ENCODE results near the gene SLC25A53. TPM values are rescaled to one million over a fixed set of nuclear protein-coding genes. Genes with fewer than 3 reads are reported as not detected.
A peak's percentile ranks its signal among the peaks of the same experiment; 100 is the strongest.

SLC25A53 gene
- total and polyA plus RNA-seq, 2 of the 13 experiments (the other 11 are each of a cell fraction or from before 2014, with no cell fraction given) = 3.4 to 4.5 TPM

- TF ChIP-seq, protein P1, sequence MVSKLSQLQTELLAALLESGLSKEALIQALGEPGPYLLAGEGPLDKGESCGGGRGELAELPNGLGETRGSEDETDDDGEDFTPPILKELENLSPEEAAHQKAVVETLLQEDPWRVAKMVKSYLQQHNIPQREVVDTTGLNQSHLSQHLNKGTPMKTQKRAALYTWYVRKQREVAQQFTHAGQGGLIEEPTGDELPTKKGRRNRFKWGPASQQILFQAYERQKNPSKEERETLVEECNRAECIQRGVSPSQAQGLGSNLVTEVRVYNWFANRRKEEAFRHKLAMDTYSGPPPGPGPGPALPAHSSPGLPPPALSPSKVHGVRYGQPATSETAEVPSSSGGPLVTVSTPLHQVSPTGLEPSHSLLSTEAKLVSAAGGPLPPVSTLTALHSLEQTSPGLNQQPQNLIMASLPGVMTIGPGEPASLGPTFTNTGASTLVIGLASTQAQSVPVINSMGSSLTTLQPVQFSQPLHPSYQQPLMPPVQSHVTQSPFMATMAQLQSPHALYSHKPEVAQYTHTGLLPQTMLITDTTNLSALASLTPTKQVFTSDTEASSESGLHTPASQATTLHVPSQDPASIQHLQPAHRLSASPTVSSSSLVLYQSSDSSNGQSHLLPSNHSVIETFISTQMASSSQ (IDR thresholded peaks at IDR 0.05; ENCODE audit: low read depth) = no peak
- TF ChIP-seq, protein P1 (CRISPR knock-in tag; IDR thresholded peaks at IDR 0.05; ENCODE audit: borderline replicate concordance) = no peak
- TF ChIP-seq TBP (CRISPR knock-in tag; IDR thresholded peaks at IDR 0.05) = no peak
- no peak for TF ChIP-seq ELF4 (CRISPR knock-in tag; IDR thresholded peaks at IDR 0.05; ENCODE audit: borderline replicate concordance)
- TF ChIP-seq ZNF331 (CRISPR knock-in tag; IDR thresholded peaks at IDR 0.05) = no peak
- no peak for TF ChIP-seq ZNF263 (CRISPR knock-in tag; IDR thresholded peaks at IDR 0.05)
- 0 out of 2 replicates have a peak, but pooled peaks have one; percentile 32 for TF ChIP-seq ZMAT3 (CRISPR knock-in tag; conservative IDR thresholded peaks at IDR 0.05)
- no peak for TF ChIP-seq PAX8 (CRISPR knock-in tag; IDR thresholded peaks at IDR 0.05; ENCODE audit: borderline replicate concordance)
- peak; percentile 22; the same call in 1 of the 2 replicates for TF ChIP-seq TFDP2 (CRISPR knock-in tag; IDR thresholded peaks at IDR 0.05)
- TF ChIP-seq SP4 (CRISPR knock-in tag; IDR thresholded peaks at IDR 0.05) = peak; percentile 22; the same call in 1 of the 2 replicates
- TF ChIP-seq RAD21 (CRISPR knock-in tag; IDR thresholded peaks at IDR 0.05) = no peak
- no peak for TF ChIP-seq ZNF678 (CRISPR knock-in tag; IDR thresholded peaks at IDR 0.05)
- TF ChIP-seq HDAC1 (CRISPR knock-in tag; IDR thresholded peaks at IDR 0.05) = peak; percentile 45; the same call in 1 of the 2 replicates
- peak; percentile 77 for TF ChIP-seq POLR2G (IDR thresholded peaks at IDR 0.05; ENCODE audit: low read depth, low read length)
- no peak for TF ChIP-seq ZC3H13 (CRISPR knock-in tag; IDR thresholded peaks at IDR 0.05)
- TF ChIP-seq ZNF607 (CRISPR knock-in tag; IDR thresholded peaks at IDR 0.05; ENCODE audit: borderline replicate concordance) = no peak
- TF ChIP-seq, protein P2, sequence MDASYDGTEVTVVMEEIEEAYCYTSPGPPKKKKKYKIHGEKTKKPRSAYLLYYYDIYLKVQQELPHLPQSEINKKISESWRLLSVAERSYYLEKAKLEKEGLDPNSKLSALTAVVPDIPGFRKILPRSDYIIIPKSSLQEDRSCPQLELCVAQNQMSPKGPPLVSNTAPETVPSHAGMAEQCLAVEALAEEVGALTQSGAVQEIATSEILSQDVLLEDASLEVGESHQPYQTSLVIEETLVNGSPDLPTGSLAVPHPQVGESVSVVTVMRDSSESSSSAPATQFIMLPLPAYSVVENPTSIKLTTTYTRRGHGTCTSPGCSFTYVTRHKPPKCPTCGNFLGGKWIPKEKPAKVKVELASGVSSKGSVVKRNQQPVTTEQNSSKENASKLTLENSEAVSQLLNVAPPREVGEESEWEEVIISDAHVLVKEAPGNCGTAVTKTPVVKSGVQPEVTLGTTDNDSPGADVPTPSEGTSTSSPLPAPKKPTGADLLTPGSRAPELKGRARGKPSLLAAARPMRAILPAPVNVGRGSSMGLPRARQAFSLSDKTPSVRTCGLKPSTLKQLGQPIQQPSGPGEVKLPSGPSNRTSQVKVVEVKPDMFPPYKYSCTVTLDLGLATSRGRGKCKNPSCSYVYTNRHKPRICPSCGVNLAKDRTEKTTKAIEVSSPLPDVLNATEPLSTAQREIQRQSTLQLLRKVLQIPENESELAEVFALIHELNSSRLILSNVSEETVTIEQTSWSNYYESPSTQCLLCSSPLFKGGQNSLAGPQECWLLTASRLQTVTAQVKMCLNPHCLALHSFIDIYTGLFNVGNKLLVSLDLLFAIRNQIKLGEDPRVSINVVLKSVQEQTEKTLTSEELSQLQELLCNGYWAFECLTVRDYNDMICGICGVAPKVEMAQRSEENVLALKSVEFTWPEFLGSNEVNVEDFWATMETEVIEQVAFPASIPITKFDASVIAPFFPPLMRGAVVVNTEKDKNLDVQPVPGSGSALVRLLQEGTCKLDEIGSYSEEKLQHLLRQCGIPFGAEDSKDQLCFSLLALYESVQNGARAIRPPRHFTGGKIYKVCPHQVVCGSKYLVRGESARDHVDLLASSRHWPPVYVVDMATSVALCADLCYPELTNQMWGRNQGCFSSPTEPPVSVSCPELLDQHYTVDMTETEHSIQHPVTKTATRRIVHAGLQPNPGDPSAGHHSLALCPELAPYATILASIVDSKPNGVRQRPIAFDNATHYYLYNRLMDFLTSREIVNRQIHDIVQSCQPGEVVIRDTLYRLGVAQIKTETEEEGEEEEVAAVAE (CRISPR knock-in tag; IDR thresholded peaks at IDR 0.05; ENCODE audit: borderline replicate concordance) = no peak
- TF ChIP-seq PITX1 (CRISPR knock-in tag; IDR thresholded peaks at IDR 0.05) = no peak
- TF ChIP-seq ZNF777 (CRISPR knock-in tag; IDR thresholded peaks at IDR 0.05) = peak; percentile 45; the same call in 1 of the 2 replicates
These were observed 9.3 kb upstream of the SLC25A53 start, which contains the start of gene FAM199X (continued) for GRCh38 chrX:104165894-104166734.
